HEK293 (cell line): ENCODE results near the gene BCAN.
A peak's percentile ranks its signal among the peaks of the same experiment; 100 is the strongest.

ENCODE experiments used
- KLF1 ChIP-seq: fragments of 450-650 bp; formaldehyde crosslinking; IDR thresholded peaks from 2 replicates; pipeline ENCODE4 v1.5.1; 2016; ENCODE audit warnings: missing biosample characterization, missing genetic modification characterization
- SP3 ChIP-seq: fragments of 450-650 bp; formaldehyde crosslinking; IDR thresholded peaks from 2 replicates; pipeline ENCODE4 v1.5.1; 2016; ENCODE audit warnings: missing biosample characterization, missing genetic modification characterization
- YY2 ChIP-seq: fragments of 450-650 bp; formaldehyde crosslinking; IDR thresholded peaks from 2 replicates; pipeline ENCODE4 v1.5.1; 2016; ENCODE audit warnings: missing biosample characterization, missing genetic modification characterization
- ZBTB20 ChIP-seq: fragments of 450-650 bp; formaldehyde crosslinking; IDR thresholded peaks from 2 replicates; pipeline ENCODE4 v1.5.1; 2016; ENCODE audit warnings: missing biosample characterization, missing genetic modification characterization
- ZFP3 ChIP-seq: fragments of 450-650 bp; formaldehyde crosslinking; IDR thresholded peaks from 2 replicates; pipeline ENCODE4 v1.5.1; 2016; ENCODE audit warnings: low read depth, missing biosample characterization, missing genetic modification characterization
- ZFP37 ChIP-seq: fragments of 450-650 bp; formaldehyde crosslinking; IDR thresholded peaks from 2 replicates; pipeline ENCODE4 v1.5.1; 2016; ENCODE audit warnings: missing biosample characterization, missing genetic modification characterization
- ZNF16 ChIP-seq: fragments of 450-650 bp; formaldehyde crosslinking; IDR thresholded peaks from 2 replicates; pipeline ENCODE4 v1.5.1; 2016; ENCODE audit warnings: low read depth, missing biosample characterization, missing genetic modification characterization
- ZNF169 ChIP-seq: fragments of 450-650 bp; formaldehyde crosslinking; IDR thresholded peaks from 2 replicates; pipeline ENCODE4 v1.5.1; 2016; ENCODE audit warnings: missing biosample characterization, missing genetic modification characterization
- ZNF175 ChIP-seq: fragments of 450-650 bp; formaldehyde crosslinking; IDR thresholded peaks from 2 replicates; pipeline ENCODE4 v1.5.1; 2016; ENCODE audit warnings: missing biosample characterization, missing genetic modification characterization
- ZNF211 ChIP-seq: fragments of 450-650 bp; formaldehyde crosslinking; IDR thresholded peaks from 2 replicates; pipeline ENCODE4 v1.5.1; 2016; ENCODE audit warnings: low read depth, missing biosample characterization, missing genetic modification characterization
- ZNF266 ChIP-seq: fragments of 450-650 bp; formaldehyde crosslinking; IDR thresholded peaks from 2 replicates; pipeline ENCODE4 v1.5.1; 2016; ENCODE audit warnings: missing biosample characterization, missing genetic modification characterization, low read depth
- ZNF274 ChIP-seq, 2 experiments: fragments of 200-500 bp in 1 of 2; fragments of 450-650 bp in 1 of 2; sonication (Bioruptor generic) in 1 of 2; formaldehyde crosslinking in 1 of 2; IDR thresholded peaks; 2 replicates each; pipeline versions ENCODE4 v1.5.1 to v1.6.1; 2014 to 2016; ENCODE audit warnings: borderline replicate concordance in 1 of 2, inconsistent platforms in 1 of 2, low read length in 1 of 2, missing biosample characterization in 1 of 2, missing genetic modification characterization in 1 of 2
- ZNF335 ChIP-seq: fragments of 450-650 bp; formaldehyde crosslinking; conservative IDR thresholded peaks from 2 replicates; pipeline ENCODE4 v1.5.1; 2016; ENCODE audit warnings: missing biosample characterization, missing genetic modification characterization
- ZNF48 ChIP-seq: fragments of 450-650 bp; formaldehyde crosslinking; IDR thresholded peaks from 2 replicates; pipeline ENCODE4 v1.5.1; 2016; ENCODE audit warnings: missing biosample characterization, missing genetic modification characterization
- ZNF521 ChIP-seq: fragments of 450-650 bp; formaldehyde crosslinking; IDR thresholded peaks from 2 replicates; pipeline ENCODE4 v1.5.1; 2017; ENCODE audit warnings: missing biosample characterization, mild to moderate bottlenecking, missing genetic modification characterization
- ZNF558 ChIP-seq: fragments of 450-650 bp; formaldehyde crosslinking; IDR thresholded peaks from 2 replicates; pipeline ENCODE4 v1.5.1; 2016; ENCODE audit warnings: missing biosample characterization, missing genetic modification characterization
- ZNF560 ChIP-seq: fragments of 450-650 bp; formaldehyde crosslinking; IDR thresholded peaks from 2 replicates; pipeline ENCODE4 v1.5.1; 2017; ENCODE audit warnings: missing biosample characterization, missing genetic modification characterization, borderline replicate concordance
- ZNF561 ChIP-seq: fragments of 450-650 bp; IDR thresholded peaks from 2 replicates; pipeline ENCODE4 v1.5.1; 2018; ENCODE audit warnings: missing biosample characterization, missing genetic modification characterization, borderline replicate concordance
- ZNF596 ChIP-seq: fragments of 450-650 bp; IDR thresholded peaks from 2 replicates; pipeline ENCODE4 v1.5.0; 2018; ENCODE audit warnings: missing biosample characterization, mild to moderate bottlenecking, missing genetic modification characterization, moderate library complexity
- ZNF624 ChIP-seq: fragments of 450-650 bp; formaldehyde crosslinking; IDR thresholded peaks from 2 replicates; pipeline ENCODE4 v1.5.1; 2017; ENCODE audit warnings: missing biosample characterization, missing genetic modification characterization
- ZNF654 ChIP-seq: fragments of 450-650 bp; formaldehyde crosslinking; IDR thresholded peaks from 2 replicates; pipeline ENCODE4 v1.5.1; 2016; ENCODE audit warnings: low read depth, missing biosample characterization, missing genetic modification characterization
- ZNF747 ChIP-seq: fragments of 450-650 bp; formaldehyde crosslinking; IDR thresholded peaks from 2 replicates; pipeline ENCODE4 v1.5.1; 2016; ENCODE audit warnings: missing biosample characterization, missing genetic modification characterization
- ZNF791 ChIP-seq: fragments of 450-650 bp; formaldehyde crosslinking; IDR thresholded peaks from 2 replicates; pipeline ENCODE4 v1.5.1; 2016; ENCODE audit warnings: missing biosample characterization, missing genetic modification characterization
- ZNF843 ChIP-seq: fragments of 450-650 bp; formaldehyde crosslinking; IDR thresholded peaks from 2 replicates; pipeline ENCODE4 v1.5.1; 2016; ENCODE audit warnings: missing biosample characterization, missing genetic modification characterization
- TF ChIP-seq, protein P1 (sequence below): fragments of 450-650 bp; formaldehyde crosslinking; IDR thresholded peaks from 2 replicates; pipeline ENCODE4; 2016; ENCODE audit warnings: missing biosample characterization, missing genetic modification characterization
- TF ChIP-seq, protein P2 (sequence below): fragments of 450-650 bp; formaldehyde crosslinking; IDR thresholded peaks from 2 replicates; pipeline ENCODE4 v1.5.1; 2016; ENCODE audit warnings: missing biosample characterization, missing genetic modification characterization
- TF ChIP-seq, protein P3 (sequence below): fragments of 450-650 bp; formaldehyde crosslinking; IDR thresholded peaks from 2 replicates; pipeline ENCODE4 v1.5.1; 2016; ENCODE audit warnings: missing biosample characterization, missing genetic modification characterization, low read depth
- TF ChIP-seq, protein P4 (sequence below): fragments of 450-650 bp; formaldehyde crosslinking; IDR thresholded peaks from 2 replicates; pipeline ENCODE4 v1.5.1; 2017; ENCODE audit warnings: missing biosample characterization, missing genetic modification characterization
- TF ChIP-seq, protein P5 (sequence below): fragments of 450-650 bp; formaldehyde crosslinking; IDR thresholded peaks from 2 replicates; pipeline ENCODE4 v1.5.1; 2016; ENCODE audit warnings: missing biosample characterization, missing genetic modification characterization
- TF ChIP-seq, protein P6 (sequence below): fragments of 450-650 bp; formaldehyde crosslinking; IDR thresholded peaks from 2 replicates; pipeline ENCODE4 v1.5.1; 2016; ENCODE audit warnings: missing biosample characterization, missing genetic modification characterization

The BCAN gene

DNA sequence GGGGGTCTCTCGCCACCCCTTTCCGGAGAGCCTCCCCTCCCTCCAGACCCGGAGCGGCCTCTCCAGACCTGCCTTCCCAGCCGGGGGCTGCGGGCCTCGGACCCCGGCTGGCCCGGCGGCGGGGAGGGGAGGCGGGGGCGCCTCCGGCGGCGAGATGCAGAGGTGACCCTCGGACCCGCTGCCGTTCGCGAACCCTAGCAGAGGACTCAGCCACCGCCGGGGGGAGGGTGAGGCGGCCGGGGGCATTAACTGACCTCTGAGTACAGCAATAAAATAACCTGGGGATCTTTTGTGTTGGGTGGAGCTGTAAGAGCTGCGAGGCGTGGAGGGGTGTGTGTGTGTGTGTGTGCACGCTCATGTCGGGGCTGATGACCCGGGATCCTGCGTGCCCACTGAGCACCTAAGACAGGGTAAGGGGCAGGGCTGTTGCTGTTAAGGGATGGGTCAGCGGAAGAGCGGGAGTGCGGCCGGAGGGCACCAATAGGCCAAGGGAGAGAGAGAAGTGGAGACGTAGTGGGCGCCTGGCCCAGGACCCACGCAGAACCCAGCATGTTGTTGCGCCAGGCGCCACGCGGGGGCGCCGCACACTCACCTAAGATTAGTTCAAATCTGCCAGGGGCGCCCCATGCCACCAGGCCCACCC lies 16.4 kb upstream of the BCAN start (continued):
- TF ChIP-seq ZNF274 (IDR thresholded peaks at IDR 0.05; ENCODE audit: low read length): no peak
- no peak for TF ChIP-seq ZNF274 (tag by site-specific recombination; IDR thresholded peaks at IDR 0.05; ENCODE audit: borderline replicate concordance)
- TF ChIP-seq, protein P1, sequence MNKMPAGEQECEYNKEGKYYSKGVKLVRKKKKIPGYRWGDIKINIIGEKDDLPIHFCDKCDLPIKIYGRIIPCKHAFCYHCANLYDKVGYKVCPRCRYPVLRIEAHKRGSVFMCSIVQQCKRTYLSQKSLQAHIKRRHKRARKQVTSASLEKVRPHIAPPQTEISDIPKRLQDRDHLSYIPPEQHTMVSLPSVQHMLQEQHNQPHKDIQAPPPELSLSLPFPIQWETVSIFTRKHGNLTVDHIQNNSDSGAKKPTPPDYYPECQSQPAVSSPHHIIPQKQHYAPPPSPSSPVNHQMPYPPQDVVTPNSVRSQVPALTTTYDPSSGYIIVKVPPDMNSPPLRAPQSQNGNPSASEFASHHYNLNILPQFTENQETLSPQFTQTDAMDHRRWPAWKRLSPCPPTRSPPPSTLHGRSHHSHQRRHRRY: no peak
- no peak for TF ChIP-seq ZNF747 (tag by site-specific recombination)
- TF ChIP-seq, protein P2, sequence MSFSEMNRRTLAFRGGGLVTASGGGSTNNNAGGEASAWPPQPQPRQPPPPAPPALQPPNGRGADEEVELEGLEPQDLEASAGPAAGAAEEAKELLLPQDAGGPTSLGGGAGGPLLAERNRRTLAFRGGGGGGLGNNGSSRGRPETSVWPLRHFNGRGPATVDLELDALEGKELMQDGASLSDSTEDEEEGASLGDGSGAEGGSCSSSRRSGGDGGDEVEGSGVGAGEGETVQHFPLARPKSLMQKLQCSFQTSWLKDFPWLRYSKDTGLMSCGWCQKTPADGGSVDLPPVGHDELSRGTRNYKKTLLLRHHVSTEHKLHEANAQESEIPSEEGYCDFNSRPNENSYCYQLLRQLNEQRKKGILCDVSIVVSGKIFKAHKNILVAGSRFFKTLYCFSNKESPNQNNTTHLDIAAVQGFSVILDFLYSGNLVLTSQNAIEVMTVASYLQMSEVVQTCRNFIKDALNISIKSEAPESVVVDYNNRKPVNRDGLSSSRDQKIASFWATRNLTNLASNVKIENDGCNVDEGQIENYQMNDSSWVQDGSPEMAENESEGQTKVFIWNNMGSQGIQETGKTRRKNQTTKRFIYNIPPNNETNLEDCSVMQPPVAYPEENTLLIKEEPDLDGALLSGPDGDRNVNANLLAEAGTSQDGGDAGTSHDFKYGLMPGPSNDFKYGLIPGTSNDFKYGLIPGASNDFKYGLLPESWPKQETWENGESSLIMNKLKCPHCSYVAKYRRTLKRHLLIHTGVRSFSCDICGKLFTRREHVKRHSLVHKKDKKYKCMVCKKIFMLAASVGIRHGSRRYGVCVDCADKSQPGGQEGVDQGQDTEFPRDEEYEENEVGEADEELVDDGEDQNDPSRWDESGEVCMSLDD: no peak; the same call in 1 of the 2 replicates
- 0 out of 2 replicates have a peak, but pooled peaks have one; percentile 9 for TF ChIP-seq ZNF561 (tag by site-specific recombination)
- no peak for TF ChIP-seq ZNF16 (tag by site-specific recombination)
- TF ChIP-seq ZNF624 (tag by site-specific recombination): no peak
- no peak for TF ChIP-seq ZNF169 (tag by site-specific recombination)
- TF ChIP-seq ZNF654 (tag by site-specific recombination): peak; percentile 53
- no peak for TF ChIP-seq ZNF175 (tag by site-specific recombination)
- no peak for TF ChIP-seq ZNF560 (tag by site-specific recombination)
- TF ChIP-seq, protein P3, sequence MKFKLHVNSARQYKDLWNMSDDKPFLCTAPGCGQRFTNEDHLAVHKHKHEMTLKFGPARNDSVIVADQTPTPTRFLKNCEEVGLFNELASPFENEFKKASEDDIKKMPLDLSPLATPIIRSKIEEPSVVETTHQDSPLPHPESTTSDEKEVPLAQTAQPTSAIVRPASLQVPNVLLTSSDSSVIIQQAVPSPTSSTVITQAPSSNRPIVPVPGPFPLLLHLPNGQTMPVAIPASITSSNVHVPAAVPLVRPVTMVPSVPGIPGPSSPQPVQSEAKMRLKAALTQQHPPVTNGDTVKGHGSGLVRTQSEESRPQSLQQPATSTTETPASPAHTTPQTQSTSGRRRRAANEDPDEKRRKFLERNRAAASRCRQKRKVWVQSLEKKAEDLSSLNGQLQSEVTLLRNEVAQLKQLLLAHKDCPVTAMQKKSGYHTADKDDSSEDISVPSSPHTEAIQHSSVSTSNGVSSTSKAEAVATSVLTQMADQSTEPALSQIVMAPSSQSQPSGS (tag by site-specific recombination): no peak
- TF ChIP-seq KLF1 (tag by site-specific recombination): peak; percentile 50
- TF ChIP-seq ZNF521 (tag by site-specific recombination): no peak
- TF ChIP-seq, protein P4, sequence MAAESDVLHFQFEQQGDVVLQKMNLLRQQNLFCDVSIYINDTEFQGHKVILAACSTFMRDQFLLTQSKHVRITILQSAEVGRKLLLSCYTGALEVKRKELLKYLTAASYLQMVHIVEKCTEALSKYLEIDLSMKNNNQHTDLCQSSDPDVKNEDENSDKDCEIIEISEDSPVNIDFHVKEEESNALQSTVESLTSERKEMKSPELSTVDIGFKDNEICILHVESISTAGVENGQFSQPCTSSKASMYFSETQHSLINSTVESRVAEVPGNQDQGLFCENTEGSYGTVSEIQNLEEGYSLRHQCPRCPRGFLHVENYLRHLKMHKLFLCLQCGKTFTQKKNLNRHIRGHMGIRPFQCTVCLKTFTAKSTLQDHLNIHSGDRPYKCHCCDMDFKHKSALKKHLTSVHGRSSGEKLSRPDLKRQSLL: no peak
- no peak for TF ChIP-seq ZFP3
- TF ChIP-seq ZNF211: no peak
- no peak for TF ChIP-seq ZFP37 (tag by site-specific recombination)
- TF ChIP-seq ZNF335 (tag by site-specific recombination): peak; percentile 91
- TF ChIP-seq ZNF596 (tag by site-specific recombination): no peak
- no peak; the same call in 1 of the 2 replicates for TF ChIP-seq ZNF558 (tag by site-specific recombination)
- TF ChIP-seq YY2 (tag by site-specific recombination): no peak
- no peak for TF ChIP-seq ZBTB20
- no peak for TF ChIP-seq ZNF843 (tag by site-specific recombination)
- TF ChIP-seq, protein P5, sequence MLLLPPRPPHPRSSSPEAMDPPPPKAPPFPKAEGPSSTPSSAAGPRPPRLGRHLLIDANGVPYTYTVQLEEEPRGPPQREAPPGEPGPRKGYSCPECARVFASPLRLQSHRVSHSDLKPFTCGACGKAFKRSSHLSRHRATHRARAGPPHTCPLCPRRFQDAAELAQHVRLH: no peak
- TF ChIP-seq ZNF48: no peak
- TF ChIP-seq, protein P6, sequence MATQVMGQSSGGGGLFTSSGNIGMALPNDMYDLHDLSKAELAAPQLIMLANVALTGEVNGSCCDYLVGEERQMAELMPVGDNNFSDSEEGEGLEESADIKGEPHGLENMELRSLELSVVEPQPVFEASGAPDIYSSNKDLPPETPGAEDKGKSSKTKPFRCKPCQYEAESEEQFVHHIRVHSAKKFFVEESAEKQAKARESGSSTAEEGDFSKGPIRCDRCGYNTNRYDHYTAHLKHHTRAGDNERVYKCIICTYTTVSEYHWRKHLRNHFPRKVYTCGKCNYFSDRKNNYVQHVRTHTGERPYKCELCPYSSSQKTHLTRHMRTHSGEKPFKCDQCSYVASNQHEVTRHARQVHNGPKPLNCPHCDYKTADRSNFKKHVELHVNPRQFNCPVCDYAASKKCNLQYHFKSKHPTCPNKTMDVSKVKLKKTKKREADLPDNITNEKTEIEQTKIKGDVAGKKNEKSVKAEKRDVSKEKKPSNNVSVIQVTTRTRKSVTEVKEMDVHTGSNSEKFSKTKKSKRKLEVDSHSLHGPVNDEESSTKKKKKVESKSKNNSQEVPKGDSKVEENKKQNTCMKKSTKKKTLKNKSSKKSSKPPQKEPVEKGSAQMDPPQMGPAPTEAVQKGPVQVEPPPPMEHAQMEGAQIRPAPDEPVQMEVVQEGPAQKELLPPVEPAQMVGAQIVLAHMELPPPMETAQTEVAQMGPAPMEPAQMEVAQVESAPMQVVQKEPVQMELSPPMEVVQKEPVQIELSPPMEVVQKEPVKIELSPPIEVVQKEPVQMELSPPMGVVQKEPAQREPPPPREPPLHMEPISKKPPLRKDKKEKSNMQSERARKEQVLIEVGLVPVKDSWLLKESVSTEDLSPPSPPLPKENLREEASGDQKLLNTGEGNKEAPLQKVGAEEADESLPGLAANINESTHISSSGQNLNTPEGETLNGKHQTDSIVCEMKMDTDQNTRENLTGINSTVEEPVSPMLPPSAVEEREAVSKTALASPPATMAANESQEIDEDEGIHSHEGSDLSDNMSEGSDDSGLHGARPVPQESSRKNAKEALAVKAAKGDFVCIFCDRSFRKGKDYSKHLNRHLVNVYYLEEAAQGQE (tag by site-specific recombination): 0 out of 2 replicates have a peak, but pooled peaks have one; percentile 37
- no peak for TF ChIP-seq ZNF266
- no peak for TF ChIP-seq ZNF791 (tag by site-specific recombination)
- no peak for TF ChIP-seq SP3 (tag by site-specific recombination)
